HUES64 (cell line): ENCODE results near the gene CRYGC.
"Not testable (repeated sequence)": the region's sequence is repeated elsewhere in the genome, so short reads cannot be mapped to it uniquely, and the experiment has no call there.

ENCODE experiments used
- H3K27ac ChIP-seq: 2 replicates; pipeline ENCODE4 v1.7.0; 2013; ENCODE audit warnings: low read depth, low read length, inconsistent platforms
- H3K27me3 ChIP-seq: 2 replicates; pipeline ENCODE4 v1.6.1; 2013; ENCODE audit warnings: mild to moderate bottlenecking, low read length; ENCODE audit not compliant: insufficient read depth
- H3K36me3 ChIP-seq: 2 replicates; pipeline ENCODE4 v1.6.1; 2013; ENCODE audit warnings: mild to moderate bottlenecking, low read length; ENCODE audit not compliant: insufficient read depth
- H3K4me1 ChIP-seq: 2 replicates; pipeline ENCODE4 v1.6.1; 2013; ENCODE audit warnings: mild to moderate bottlenecking, low read length, moderate library complexity; ENCODE audit not compliant: insufficient read depth
- H3K4me3 ChIP-seq: 2 replicates; pipeline ENCODE4 v1.5.1; 2013; ENCODE audit warnings: mild to moderate bottlenecking, low read length, moderate library complexity
- H3K9ac ChIP-seq: 2 replicates; pipeline ENCODE4 v1.6.1; 2013; ENCODE audit warnings: mild to moderate bottlenecking, low read depth, low read length
- H3K9me3 ChIP-seq: 2 replicates; pipeline ENCODE4 v1.6.1; 2013; ENCODE audit warnings: low read depth, low read length; ENCODE audit not compliant: insufficient read depth
- WGBS: fragments of 150-250, 120-280 bp; methylation state at CpG from one replicate; pipeline ENCODE4 v1.1.7; 2013; ENCODE audit warnings: missing lambda C conversion rate; 5-methylcytosine and 5-hydroxymethylcytosine counted together

Gene CRYGC

GRCh38 chr2:208150956-208151355 lies 21.3 kb upstream of the CRYGC start:
- Histone ChIP-seq H3K36me3 (no peaks in the 10 kb centered on the region), H3K4me3 (no peak overlapping the region), H3K27ac (no peak overlapping the region), H3K27me3 (no peaks in the 10 kb centered on the region), H3K9ac (no peak overlapping the region), H3K9me3 (no peaks in the 10 kb centered on the region), H3K4me1 (0 out of 2 replicates have a peak, but pooled peaks cover under 1% of the 10 kb centered on the region)
- no CpG with 5 or more reads among the region's 1 CpG for WGBS

DNA sequence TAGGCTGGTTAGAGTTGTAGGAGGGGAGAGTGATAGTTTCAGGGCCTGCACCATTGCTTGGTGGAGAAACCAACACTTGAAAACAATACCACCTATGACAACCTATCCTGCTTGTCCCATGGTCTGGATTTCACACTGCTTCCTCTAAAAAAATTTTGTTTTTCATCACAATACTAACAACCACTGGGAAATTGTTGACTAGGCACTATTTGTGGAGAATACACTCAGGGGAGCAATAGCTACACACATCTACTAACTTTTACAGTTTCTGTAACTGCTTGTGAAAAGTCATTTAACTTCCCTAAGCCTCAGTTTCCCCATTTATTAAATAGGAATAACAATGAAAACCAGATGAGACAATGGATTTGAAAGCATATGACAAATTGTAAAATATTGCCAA lies 20.5 kb upstream of the CRYGC start:
- Histone ChIP-seq H3K27ac (no peak overlapping the region), H3K9ac (no peak overlapping the region), H3K9me3 (no peaks in the 10 kb centered on the region), H3K4me3 (no peak overlapping the region), H3K27me3 (no peaks in the 10 kb centered on the region), H3K36me3 (no peaks in the 10 kb centered on the region), H3K4me1 (0 out of 2 replicates have a peak, but pooled peaks cover 2% of the 10 kb centered on the region)

DNA sequence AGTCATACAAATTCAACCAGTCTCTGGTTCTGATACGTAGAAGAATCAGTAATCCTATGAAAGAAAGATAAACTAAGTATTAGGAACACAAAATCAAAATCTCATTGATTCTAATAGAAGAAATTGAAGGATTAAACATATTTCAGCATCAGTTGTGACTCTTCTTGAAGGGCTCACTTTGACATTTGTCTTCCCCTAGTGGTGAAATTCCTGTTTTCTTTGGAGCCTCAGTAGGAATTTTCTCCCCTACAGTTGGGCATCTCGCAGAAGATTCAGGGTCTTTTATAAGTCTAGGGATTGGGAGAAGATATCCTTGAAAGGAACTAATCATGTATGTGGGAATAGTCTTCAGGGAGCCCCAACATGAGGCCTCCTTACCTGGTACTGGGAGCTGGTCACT lies 19.2 kb upstream of the CRYGC start:
- no peak overlapping the region for H3K27ac ChIP-seq
- 61% methylated on average over 1 of the region's 2 CpGs for whole genome bisulfite sequencing
- no peak overlapping the region for H3K9ac ChIP-seq
- H3K27me3 ChIP-seq = no peaks in the 10 kb centered on the region
- H3K9me3 ChIP-seq = no peaks in the 10 kb centered on the region
- H3K4me1 ChIP-seq = 0 out of 2 replicates have a peak, but pooled peaks cover 2% of the 10 kb centered on the region
- H3K4me3 ChIP-seq = no peak overlapping the region
- no peaks in the 10 kb centered on the region for H3K36me3 ChIP-seq

DNA sequence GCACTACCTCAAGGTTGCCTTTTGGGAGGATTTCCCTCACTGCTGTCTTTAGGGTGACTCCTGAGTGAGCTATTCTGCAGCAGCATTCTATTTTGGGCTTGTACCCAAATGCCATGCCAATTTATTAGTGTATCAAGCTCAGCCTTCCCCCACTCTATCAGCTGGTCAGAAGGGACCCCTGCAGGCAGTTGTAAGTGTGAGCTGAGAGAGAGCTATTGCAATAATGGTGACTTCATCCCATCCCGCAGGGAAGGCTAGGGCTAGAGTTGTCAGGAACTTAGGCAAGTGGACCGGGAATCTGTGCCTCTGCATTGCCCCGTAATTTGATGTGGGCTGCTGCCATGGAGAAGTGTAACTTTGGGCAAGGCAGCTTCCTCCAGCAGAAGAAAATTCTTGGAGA lies 18.1 kb upstream of the CRYGC start:
- Histone ChIP-seq H3K9ac (no peak overlapping the region), H3K36me3 (no peaks in the 10 kb centered on the region), H3K9me3 (no peaks in the 10 kb centered on the region), H3K4me1 (peaks cover 6% of the 10 kb centered on the region), H3K4me3 (no peak overlapping the region), H3K27me3 (no peaks in the 10 kb centered on the region), H3K27ac (no peak overlapping the region)
- 79% methylated on average over 3 of the region's 3 CpGs for WGBS

GRCh38 chr2:208147008-208147407 lies 17.4 kb upstream of the CRYGC start:
- no peaks in the 10 kb centered on the region for H3K27me3 ChIP-seq
- no peak overlapping the region for H3K9ac ChIP-seq
- H3K9me3 ChIP-seq = no peaks in the 10 kb centered on the region
- H3K36me3 ChIP-seq = no peaks in the 10 kb centered on the region
- no peak overlapping the region for H3K27ac ChIP-seq
- peaks cover 12% of the 10 kb centered on the region for H3K4me1 ChIP-seq
- H3K4me3 ChIP-seq = no peak overlapping the region

GRCh38 chr2:208146006-208146405 lies 16.4 kb upstream of the CRYGC start, which contains the start of gene CRYGB:
Gene CRYGB, minus strand, starts transcription at chr2:208146158. Its CDS starts 38 bp downstream, at chr2:208146120.
- Histone ChIP-seq H3K36me3 (no peaks in the 10 kb centered on the region), H3K4me1 (peaks cover 12% of the 10 kb centered on the region), H3K27ac (no peak within 1 kb of the TSS), H3K9me3 (no peaks in the 10 kb centered on the region), H3K9ac (no peak within 1 kb of the TSS), H3K4me3 (no peak within 1 kb of the TSS), H3K27me3 (no peaks in the 10 kb centered on the region)
- WGBS = 66% methylated on average over 6 of the region's 6 CpGs

- WGBS = 55% methylated on average over 12 of the region's 14 CpGs
Observed at GRCh38 chr2:208142925-208143799, 13.5 kb upstream of the CRYGC start.

DNA sequence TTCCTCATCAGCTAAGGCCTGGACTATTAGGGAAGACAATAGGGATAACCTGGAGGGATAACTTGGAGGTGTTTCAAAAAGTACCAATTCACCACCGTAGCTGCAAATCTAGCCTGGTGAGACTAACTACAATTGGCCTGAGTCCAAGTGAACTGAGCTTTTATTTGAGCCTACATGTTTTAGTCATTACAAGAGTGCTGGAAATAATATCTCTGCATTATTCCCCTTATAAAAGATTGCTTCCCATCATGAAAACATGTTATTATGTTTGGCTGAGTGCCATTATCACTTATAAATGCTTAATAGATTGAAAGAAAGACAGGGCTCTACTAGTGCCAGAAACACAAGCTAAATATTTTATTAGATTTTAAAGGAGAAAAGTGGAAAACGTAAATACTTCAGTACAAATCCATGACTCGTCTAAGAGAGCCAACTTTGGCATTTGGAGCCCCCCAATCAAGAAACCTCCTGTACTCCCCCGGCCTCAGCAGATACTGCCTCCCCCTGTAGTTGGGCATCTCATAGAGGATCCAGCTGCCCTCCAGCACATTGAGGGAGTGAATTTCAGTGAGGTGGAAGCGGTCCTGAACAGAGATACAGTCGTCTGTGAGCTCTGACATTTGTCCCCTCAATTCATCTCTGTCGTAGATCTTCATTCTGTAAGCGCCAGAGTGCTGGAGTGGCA lies 12.8 kb upstream of the CRYGC start:
- H3K4me1 ChIP-seq = peaks cover 12% of the 10 kb centered on the region
- H3K27me3 ChIP-seq = no peaks in the 10 kb centered on the region
- peak overlapping the region; percentile 54; the same call in 1 of the 2 replicates for H3K9ac ChIP-seq
- no peaks in the 10 kb centered on the region for H3K36me3 ChIP-seq
- peaks cover 5% of the 10 kb centered on the region; the same call in 1 of the 2 replicates for H3K9me3 ChIP-seq
- WGBS = 84% methylated on average over 8 of the region's 8 CpGs
- peak overlapping the region; percentile 25; the same call in 1 of the 2 replicates for H3K27ac ChIP-seq
- no peak overlapping the region for H3K4me3 ChIP-seq

More at GRCh38 chr2:208142925-208143799, 13.5 kb upstream of the CRYGC start:
- Histone ChIP-seq H3K9ac (peak overlapping the region; percentile 54; the same call in 1 of the 2 replicates), H3K4me1 (peaks cover 12% of the 10 kb centered on the region), H3K27ac (peak overlapping the region; percentile 50), H3K27me3 (no peaks in the 10 kb centered on the region), H3K4me3 (no peak overlapping the region), H3K9me3 (peaks cover 2% of the 10 kb centered on the region; the same call in 1 of the 2 replicates), H3K36me3 (no peaks in the 10 kb centered on the region)

DNA sequence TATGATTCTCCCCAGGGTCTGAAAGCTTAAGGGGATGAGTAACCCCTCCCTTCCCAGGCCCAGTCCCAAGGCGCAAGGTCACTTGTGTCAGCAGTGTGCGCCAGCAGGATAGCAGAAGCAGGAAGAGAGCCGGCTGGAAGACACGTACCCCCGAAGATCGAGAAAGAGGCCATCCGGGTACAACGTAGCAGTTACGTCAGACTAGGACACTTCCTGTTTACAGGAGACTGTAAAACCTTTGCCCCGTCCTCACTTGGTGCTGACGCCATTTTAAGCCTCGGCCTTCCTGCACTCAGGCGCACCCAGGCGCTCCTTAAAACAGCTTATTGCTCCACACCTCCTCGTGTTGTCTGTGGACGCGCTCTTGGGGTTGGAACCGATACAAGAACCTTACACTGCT lies 9.8 kb upstream of the CRYGC start:
- Histone ChIP-seq H3K9ac (no peak overlapping the region), H3K4me1 (peaks cover 10% of the 10 kb centered on the region), H3K36me3 (no peaks in the 10 kb centered on the region), H3K9me3 (peaks cover 5% of the 10 kb centered on the region; the same call in 1 of the 2 replicates), H3K4me3 (no peak overlapping the region), H3K27me3 (no peaks in the 10 kb centered on the region), H3K27ac (no peak overlapping the region)
- 90% methylated on average over 18 of the region's 18 CpGs for WGBS

DNA sequence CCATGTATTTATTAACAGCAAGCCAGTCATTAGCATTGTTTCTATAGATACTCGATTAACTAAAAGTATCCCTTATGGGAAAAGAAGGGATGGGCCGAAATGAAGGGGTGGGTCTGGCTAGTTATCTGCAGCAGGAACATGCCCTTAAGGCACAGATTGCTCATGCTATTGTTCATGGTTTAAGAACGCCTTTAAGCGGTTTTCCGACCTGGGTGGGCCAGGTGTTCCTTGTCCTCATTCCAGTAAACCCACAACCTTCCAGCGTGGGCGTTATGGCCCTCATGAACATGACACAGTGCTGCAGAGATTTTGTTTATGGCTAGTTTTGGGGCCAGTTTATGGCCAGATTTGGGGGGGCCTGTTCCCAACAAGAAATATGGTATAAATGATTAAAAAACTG lies 8.7 kb upstream of the CRYGC start:
- H3K27ac ChIP-seq, H3K9ac ChIP-seq, H3K9me3 ChIP-seq, H3K36me3 ChIP-seq, H3K4me3 ChIP-seq, H3K27me3 ChIP-seq: not testable (repeated sequence)
- H3K4me1 ChIP-seq = peaks cover 10% of the 10 kb centered on the region
- WGBS = 94% methylated on average over 7 of the region's 7 CpGs

- H3K4me3 ChIP-seq = no peak overlapping the region
- no peak overlapping the region for H3K9ac ChIP-seq
- H3K4me1 ChIP-seq = no peaks in the 10 kb centered on the region
- no peaks in the 10 kb centered on the region for H3K36me3 ChIP-seq
- no peak overlapping the region for H3K27ac ChIP-seq
- no peaks in the 10 kb centered on the region for H3K27me3 ChIP-seq
- peaks cover 5% of the 10 kb centered on the region; the same call in 1 of the 2 replicates for H3K9me3 ChIP-seq
- WGBS = 93% methylated on average over 2 of the region's 2 CpGs
Observed at GRCh38 chr2:208136716-208137094, 7.1 kb upstream of the CRYGC start.
